GM23338 (cell line): ENCODE results near the gene ZDHHC17.

Source experiments
- CREB1 ChIP-seq: fragments of 250-450 bp; sonication (Bioruptor Pico); IDR thresholded peaks from 2 replicates; pipeline ENCODE4 v1.5.0; 2020; ENCODE audit warnings: low read depth, mild to moderate bottlenecking, moderate library complexity
- EZH2 ChIP-seq: fragments of 200-600 bp; sonication (generic); IDR thresholded peaks from one replicate; pipeline ENCODE4 v1.8.0; 2017; ENCODE audit warnings: antibody characterized with exemption, mild to moderate bottlenecking, low read depth; ENCODE audit not compliant: unreplicated experiment
- EZH2phosphoT487 ChIP-seq: fragments of 200-600 bp; sonication (generic); IDR thresholded peaks from one replicate; pipeline ENCODE4 v1.8.1; 2018; ENCODE audit warnings: antibody characterized with exemption; ENCODE audit not compliant: unreplicated experiment
- NANOG ChIP-seq: IDR thresholded peaks from 2 replicates; pipeline ENCODE4 v1.6.1; 2016; ENCODE audit warnings: antibody characterized with exemption, borderline replicate concordance
- POLR2AphosphoS5 ChIP-seq: IDR thresholded peaks from 2 replicates; pipeline ENCODE4 v1.6.1; 2016; ENCODE audit warnings: antibody characterized with exemption, low read depth
- STAT1 ChIP-seq: IDR thresholded peaks from one replicate; pipeline ENCODE4 v1.6.1; 2016; ENCODE audit warnings: antibody characterized with exemption; ENCODE audit not compliant: unreplicated experiment
- ZNF331 ChIP-seq: fragments of 250-450 bp; sonication (Bioruptor Pico); IDR thresholded peaks from 2 replicates; pipeline ENCODE4 v1.5.0; 2020; ENCODE audit warnings: low read depth, mild to moderate bottlenecking, moderate library complexity
- TF ChIP-seq, protein P1 (sequence below), 2 experiments: fragments of 200-600 bp in 1 of 2; sonication (generic) in 1 of 2; conservative IDR thresholded peaks; 2 replicates each; pipeline versions ENCODE4 v1.5.1 to v1.6.1; 2016 to 2017; ENCODE audit warnings: antibody characterized with exemption in 2 of 2, low read depth in 2 of 2, mild to moderate bottlenecking in 2 of 2, moderate library complexity in 1 of 2
- TF ChIP-seq, protein P2 (sequence below): IDR thresholded peaks from one replicate; pipeline ENCODE4 v1.6.1; 2018; ENCODE audit warnings: antibody characterized with exemption; ENCODE audit not compliant: unreplicated experiment
- TF ChIP-seq, protein P3 (sequence below): IDR thresholded peaks from 2 replicates; pipeline ENCODE4 v1.6.1; 2016; ENCODE audit warnings: antibody characterized with exemption

DNA sequence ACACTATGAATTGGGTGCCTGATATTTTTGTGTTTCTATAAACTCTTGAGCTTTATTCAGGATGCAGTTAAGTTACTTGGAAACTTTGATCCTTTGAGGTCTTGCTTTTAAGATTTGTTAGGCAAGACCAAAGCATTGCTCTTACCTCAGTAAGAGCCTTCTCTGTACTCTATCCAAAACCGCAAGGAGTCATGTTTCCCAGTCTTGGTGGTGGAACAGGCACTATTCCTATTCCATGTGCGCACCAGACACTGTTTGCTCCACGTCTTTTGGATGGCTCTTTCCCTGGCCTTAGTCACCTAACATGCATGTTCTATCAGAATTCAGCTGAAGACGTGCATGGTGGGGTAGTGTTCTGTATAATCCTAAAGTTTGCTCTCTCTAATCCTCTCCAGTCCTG, 91.4 kb downstream of the ZDHHC17 start:
- TF ChIP-seq, protein P1, sequence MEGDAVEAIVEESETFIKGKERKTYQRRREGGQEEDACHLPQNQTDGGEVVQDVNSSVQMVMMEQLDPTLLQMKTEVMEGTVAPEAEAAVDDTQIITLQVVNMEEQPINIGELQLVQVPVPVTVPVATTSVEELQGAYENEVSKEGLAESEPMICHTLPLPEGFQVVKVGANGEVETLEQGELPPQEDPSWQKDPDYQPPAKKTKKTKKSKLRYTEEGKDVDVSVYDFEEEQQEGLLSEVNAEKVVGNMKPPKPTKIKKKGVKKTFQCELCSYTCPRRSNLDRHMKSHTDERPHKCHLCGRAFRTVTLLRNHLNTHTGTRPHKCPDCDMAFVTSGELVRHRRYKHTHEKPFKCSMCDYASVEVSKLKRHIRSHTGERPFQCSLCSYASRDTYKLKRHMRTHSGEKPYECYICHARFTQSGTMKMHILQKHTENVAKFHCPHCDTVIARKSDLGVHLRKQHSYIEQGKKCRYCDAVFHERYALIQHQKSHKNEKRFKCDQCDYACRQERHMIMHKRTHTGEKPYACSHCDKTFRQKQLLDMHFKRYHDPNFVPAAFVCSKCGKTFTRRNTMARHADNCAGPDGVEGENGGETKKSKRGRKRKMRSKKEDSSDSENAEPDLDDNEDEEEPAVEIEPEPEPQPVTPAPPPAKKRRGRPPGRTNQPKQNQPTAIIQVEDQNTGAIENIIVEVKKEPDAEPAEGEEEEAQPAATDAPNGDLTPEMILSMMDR (conservative IDR thresholded peaks at IDR 0.05; ENCODE audit: low read depth in 2 of 2), result no peak
- TF ChIP-seq, protein P2, sequence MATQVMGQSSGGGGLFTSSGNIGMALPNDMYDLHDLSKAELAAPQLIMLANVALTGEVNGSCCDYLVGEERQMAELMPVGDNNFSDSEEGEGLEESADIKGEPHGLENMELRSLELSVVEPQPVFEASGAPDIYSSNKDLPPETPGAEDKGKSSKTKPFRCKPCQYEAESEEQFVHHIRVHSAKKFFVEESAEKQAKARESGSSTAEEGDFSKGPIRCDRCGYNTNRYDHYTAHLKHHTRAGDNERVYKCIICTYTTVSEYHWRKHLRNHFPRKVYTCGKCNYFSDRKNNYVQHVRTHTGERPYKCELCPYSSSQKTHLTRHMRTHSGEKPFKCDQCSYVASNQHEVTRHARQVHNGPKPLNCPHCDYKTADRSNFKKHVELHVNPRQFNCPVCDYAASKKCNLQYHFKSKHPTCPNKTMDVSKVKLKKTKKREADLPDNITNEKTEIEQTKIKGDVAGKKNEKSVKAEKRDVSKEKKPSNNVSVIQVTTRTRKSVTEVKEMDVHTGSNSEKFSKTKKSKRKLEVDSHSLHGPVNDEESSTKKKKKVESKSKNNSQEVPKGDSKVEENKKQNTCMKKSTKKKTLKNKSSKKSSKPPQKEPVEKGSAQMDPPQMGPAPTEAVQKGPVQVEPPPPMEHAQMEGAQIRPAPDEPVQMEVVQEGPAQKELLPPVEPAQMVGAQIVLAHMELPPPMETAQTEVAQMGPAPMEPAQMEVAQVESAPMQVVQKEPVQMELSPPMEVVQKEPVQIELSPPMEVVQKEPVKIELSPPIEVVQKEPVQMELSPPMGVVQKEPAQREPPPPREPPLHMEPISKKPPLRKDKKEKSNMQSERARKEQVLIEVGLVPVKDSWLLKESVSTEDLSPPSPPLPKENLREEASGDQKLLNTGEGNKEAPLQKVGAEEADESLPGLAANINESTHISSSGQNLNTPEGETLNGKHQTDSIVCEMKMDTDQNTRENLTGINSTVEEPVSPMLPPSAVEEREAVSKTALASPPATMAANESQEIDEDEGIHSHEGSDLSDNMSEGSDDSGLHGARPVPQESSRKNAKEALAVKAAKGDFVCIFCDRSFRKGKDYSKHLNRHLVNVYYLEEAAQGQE, result no peak
- TF ChIP-seq EZH2 (no peak), NANOG (no peak), CREB1 (CRISPR knock-in tag) (no peak), STAT1 (no peak), POLR2AphosphoS5 (peak; percentile 24; the same call in 1 of the 2 replicates), EZH2phosphoT487 (no peak), ZNF331 (CRISPR knock-in tag) (no peak)
- TF ChIP-seq, protein P3, sequence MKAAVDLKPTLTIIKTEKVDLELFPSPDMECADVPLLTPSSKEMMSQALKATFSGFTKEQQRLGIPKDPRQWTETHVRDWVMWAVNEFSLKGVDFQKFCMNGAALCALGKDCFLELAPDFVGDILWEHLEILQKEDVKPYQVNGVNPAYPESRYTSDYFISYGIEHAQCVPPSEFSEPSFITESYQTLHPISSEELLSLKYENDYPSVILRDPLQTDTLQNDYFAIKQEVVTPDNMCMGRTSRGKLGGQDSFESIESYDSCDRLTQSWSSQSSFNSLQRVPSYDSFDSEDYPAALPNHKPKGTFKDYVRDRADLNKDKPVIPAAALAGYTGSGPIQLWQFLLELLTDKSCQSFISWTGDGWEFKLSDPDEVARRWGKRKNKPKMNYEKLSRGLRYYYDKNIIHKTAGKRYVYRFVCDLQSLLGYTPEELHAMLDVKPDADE, result no peak
